ENCODE data around the gene SND1.

SND1 gene

DNA sequence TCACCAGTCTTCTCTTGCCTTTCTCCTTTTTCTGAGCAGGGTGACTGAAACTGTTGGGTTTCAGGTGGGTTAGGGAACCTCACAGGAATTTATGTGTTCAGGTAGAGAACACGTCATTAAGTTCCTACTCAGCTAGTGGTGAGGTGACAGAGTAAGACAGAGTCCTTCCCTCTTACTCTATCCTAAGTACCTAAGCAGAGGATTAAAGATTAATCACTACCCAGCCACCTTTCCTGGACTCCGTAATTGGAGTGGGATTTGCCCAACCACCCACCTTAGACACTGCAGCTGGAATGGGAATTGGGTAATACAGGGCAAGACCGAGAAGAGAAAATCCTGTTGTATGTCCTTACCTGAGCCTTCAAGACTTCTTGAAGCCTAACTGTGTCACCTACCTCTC, 221.2 kb downstream of the SND1 start:
- no peak for DNase-seq

DNA sequence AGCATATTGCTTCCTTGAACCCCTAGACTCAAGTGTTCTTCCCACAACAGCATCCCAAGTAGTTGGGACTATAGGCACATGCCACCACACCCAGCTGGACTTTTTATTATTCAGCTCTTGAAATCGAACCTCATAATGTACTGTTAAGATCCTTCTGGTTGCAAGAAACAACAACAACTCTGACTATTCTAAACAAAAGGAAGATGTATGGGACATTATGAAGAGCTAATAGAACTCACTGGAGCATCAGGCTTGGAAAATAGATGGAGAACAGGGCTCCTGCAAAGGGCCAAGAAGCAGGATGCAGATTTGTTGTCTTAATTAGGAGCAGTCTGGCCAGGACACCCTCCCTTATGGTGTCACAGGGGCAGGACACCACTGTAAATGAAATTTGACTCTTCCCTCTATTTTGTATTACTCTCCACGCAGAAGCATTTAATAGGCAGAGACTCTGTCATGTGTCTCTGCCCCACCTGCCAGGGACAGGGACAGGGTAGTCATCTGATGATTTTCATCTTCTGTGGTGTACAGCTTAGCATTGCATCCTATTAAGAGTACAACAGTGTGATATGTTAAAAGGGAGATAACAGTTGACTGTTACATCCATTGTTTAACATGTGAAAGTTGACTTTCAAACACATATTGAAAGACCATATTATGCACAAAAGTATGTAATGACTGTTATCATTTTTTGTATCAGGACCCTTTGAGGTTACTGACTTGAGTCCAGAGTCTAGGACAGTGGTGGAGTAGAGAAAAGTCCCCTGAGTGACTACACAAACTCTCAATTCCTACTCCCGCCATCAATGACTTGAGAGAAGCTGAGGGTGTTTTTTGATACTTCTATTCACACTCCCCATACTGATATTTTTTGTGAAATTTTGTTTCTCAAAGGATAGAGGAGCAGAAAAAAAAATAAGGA, 222.0 kb downstream of the SND1 start:
- DNase-seq = no peak

DNA sequence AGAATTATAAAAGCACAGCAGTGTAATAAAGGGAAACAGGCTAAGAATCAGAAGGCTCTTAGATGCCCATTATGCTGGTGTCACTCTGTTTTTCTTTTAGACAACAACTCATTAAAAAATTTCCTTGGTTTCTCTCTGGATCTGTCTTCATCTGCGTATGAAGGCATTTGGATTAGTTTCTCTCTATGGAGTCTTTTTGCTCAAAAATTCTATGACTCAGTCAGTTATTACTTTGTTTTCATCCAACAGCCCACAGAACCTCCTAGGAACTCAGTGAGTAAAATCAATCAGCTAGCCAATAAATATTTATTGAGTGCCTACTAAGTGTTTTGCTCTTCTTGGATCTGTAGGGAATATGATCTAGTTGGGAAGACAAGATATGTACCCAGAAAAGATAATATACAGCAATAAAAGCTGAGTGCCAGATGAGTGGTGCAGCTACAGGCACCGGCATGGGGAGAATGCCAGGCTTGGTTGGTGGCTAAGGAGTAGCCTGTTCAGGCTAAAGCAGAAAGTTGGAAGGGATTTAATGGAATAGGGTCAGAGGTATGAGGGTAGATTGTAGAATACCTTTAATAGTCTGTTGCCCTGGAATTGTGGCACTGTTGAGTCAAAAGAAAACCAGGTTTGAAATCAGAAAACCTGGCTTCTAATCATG, 223.1 kb downstream of the SND1 start:
- DNase-seq = peak; percentile 47

- DNase-seq = peak; percentile 47
Measured at GRCh38 chr7:127876393-127876792, 224.4 kb downstream of the SND1 start.

DNA sequence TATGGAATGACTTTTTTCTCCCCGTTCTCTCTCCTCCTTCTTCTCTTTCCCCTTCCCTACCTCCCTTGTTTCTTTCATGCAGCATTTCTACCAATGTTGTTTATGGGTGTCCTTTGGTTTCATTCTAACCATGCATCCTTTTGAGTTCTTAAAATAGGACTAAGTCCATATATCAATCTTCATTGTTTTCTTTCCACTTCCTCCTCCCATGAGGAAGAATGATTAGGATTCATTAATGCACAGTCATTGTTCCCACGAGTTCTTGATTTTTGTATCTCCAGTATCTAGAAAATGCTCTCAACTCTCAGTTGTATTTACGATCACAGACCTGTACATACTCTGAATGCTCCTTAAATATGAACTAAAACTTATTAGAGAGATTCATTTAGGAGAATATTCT, 226.0 kb downstream of the SND1 start:
- DNase-seq = no peak

- peak; percentile 59 for DNase-seq
Measured at GRCh38 chr7:127878791-127879190, 226.8 kb downstream of the SND1 start.

DNA sequence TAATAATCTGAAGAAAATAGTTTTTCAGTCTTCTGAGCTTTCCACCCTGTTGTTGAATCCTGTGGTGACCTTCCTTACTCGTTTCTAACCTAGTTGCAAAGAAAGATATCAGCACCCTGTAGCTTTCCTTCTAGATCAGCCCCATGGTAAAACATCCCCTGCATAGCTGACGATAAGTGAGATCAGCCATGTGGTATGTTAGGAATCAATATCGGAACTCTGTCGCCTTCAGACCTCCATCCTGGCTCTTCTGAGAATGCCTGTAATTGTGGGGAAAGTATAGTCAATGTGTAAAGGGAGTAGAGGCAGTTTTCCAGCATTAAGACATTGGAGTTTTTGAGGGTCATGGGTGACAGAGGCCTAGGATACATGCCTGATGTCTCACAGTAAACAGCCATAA, 227.4 kb downstream of the SND1 start:
- peak; percentile 81 for DNase-seq

- DNase-seq = no peak
Measured at GRCh38 chr7:127879942-127880341, 227.9 kb downstream of the SND1 start.

GRCh38 chr7:127880454-127880853, 228.5 kb downstream of the SND1 start:
- no peak for DNase-seq

DNA sequence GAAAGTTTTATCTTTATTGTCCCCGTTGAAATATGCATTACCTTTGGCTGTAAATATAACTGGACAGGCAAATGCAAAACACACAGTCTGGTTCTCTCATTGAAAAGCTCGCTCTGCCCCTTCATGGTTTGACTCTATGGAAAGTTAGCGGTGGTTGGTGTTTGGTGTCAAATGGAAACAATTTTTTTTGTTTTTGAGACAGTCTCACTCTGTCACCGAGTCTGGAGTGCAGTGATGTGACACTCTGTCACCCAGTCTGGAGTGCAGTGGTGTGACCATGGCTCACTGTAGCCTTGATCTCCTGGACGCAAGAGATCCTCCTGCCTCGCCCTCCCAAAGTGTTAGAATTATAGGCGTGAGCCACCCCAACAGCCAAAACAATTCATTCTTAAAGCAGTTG, 229.6 kb downstream of the SND1 start:
- DNase-seq = no peak

GRCh38 chr7:127882313-127882920, 230.4 kb downstream of the SND1 start:
- DNase-seq = no peak

- DNase-seq = no peak
Measured at GRCh38 chr7:127884066-127884559, 232.1 kb downstream of the SND1 start.

DNA sequence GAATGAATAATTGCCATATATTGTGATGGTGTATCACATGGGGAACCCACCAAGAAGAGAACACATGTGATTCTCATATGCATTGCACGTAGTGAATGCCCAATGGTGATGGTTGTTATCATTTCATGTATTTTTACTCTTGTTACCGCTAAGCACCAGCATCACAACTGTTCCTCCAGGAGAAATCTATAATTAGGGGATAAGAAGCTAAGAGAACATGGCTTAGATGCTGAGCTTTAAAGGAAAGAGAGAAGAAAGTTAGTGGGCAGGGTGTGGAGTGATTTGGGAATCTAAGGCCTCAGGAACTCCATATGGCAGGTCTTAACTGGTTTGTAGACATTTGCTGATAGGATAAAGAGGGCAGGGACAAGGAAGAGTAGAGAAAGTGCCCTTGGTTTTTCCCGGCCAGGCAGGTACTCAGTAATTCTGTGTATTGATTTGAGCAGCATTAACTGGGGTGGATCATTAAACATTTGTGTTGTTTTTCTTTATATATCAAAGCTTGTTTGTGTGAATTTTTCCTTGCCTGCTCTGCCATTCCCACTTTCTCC, 233.3 kb downstream of the SND1 start:
- no peak for DNase-seq

DNA sequence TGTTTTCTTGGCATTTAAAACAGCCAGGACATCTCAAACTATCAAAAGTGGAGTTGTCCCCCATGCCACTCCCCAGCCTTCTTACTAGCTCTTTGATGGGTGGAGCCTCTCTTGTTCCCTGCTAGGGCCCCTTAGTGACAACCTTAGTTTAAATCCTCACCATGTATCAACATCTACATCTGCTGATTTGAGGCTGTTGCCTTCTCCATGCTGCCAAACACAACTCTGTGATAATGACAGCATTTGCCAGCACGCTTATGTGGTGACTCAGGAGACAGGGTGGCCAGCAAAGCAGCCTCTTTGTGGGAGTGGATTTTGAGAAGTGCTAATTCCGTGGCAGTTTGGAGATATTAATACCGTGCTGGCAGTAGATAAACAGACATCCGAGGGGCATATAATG, 233.8 kb downstream of the SND1 start:
- peak; percentile 83 for DNase-seq

GRCh38 chr7:127886248-127886647, 234.3 kb downstream of the SND1 start:
- no peak for DNase-seq

DNA sequence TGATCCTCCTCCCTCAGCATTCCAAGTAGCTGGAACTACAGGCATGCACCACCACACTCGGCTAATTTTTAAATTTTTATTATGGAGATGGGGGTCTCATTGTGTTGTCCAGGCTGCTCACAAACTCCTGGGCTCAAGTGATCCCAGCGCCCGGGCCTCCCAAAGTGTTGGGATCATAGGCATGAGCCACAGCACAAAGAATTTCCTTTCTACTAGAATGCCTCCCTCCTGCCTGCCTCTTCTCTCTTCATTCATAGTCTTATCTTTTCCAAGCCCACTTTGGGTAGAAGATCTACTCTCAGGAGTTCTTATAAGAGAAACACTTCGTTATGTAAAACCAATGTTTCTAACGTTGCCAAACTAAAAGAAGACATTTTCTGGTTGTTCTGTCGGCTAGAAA, 235.1 kb downstream of the SND1 start:
- no peak for DNase-seq

DNA sequence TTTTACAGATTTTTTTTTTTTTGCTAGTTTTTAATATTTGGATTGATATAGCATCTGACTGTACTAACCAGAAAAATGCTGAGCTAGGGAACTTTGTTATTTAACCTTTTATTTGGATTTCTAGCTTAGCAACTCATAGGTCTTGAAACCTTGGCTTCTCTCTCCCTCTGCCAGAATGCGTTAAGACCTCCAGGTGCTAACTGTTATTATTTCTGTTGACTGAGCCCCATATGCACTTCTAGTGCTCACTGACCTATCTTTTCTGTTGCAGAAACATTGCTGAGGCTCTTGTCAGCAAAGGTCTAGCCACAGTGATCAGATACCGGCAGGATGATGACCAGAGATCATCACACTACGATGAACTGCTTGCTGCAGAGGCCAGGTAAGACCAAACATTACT, 235.6 kb downstream of the SND1 start:
- no peak for DNase-seq

GRCh38 chr7:127888411-127888810, 236.4 kb downstream of the SND1 start:
- DNase-seq = no peak

- no peak for DNase-seq
Measured at GRCh38 chr7:127888825-127889224, 236.8 kb downstream of the SND1 start.

- DNase-seq = no peak
Measured at GRCh38 chr7:127889677-127890076, 237.7 kb downstream of the SND1 start.

GRCh38 chr7:127890726-127891125, 238.7 kb downstream of the SND1 start:
- no peak for DNase-seq

GRCh38 chr7:127891144-127891543, 239.2 kb downstream of the SND1 start:
- DNase-seq = no peak

- DNase-seq = no peak
Measured at GRCh38 chr7:127891854-127892438, 240.0 kb downstream of the SND1 start.
